ENCODE results near the gene VPS8. TPM values are rescaled to one million over a fixed set of nuclear protein-coding genes. Genes with fewer than 3 reads are reported as not detected.
A peak's percentile ranks its signal among the peaks of the same experiment; 100 is the strongest.
"Not testable (repeated sequence)": the region's sequence is repeated elsewhere in the genome, so short reads cannot be mapped to it uniquely, and the experiment has no call there.

The VPS8 gene
- total and polyA plus RNA-seq, 5 donors: 10.9 to 39.7 (median 26.9) TPM

DNA sequence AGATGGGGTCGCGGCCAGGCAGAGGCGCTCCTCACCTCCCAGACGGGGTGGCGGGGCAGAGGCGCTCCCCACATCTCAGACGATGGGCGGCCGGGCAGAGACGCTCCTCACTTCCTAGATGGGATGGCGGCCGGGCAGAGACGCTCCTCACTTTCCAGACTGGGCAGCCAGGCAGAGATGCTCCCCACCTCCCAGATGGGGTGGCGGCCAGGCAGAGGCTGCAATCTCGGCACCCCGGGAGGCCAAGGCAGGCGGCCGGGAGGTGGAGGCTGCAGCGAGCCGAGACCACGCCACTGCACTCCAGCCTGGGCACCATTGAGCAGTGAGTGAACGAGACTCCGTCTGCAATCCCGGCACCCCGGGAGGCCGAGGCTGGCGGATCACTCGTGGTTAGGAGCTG, 191.9 kb downstream of the VPS8 start:
- H3K4me3 ChIP-seq (ENCODE audit: low read length); intact Hi-C loops (cut with DNase I); H3K27me3 ChIP-seq (ENCODE audit: control insufficient read depth, insufficient read depth); H3K4me1 ChIP-seq (ENCODE audit: control insufficient read depth, insufficient read depth, low read length); H3K9me3 ChIP-seq (ENCODE audit: control insufficient read depth, low read length); ATAC-seq; H3K27ac ChIP-seq (ENCODE audit: low read length): not testable (repeated sequence)
- peak in 1 of 3 donors; percentile 26 for DNase-seq
- 99% methylated on average over 22 of the region's 28 CpGs for WGBS

DNA sequence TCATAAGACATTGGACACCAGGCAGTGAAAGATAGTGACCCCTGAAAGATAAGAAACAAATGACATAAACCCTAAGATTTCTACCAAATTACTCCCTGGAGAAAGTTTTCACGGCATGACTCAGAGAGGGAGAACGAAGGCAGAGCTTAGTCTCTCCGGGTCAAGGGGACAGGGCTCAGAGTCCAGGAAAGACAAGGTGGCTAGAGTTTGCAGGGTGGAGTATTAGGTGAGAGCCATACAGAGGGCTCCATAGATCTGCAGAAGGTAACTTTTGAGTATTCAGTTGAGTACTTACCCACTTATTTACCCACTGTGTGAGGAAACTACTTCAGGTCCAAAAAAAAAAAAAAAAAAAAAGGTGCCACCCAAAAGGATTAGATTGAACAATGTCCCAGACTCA, 197.7 kb downstream of the VPS8 start:
- WGBS: 82% methylated on average over 3 of the region's 3 CpGs
- intact Hi-C loops (cut with DNase I): no loop called here
- no peaks in the 10 kb centered on the region for H3K9me3 ChIP-seq (ENCODE audit: control insufficient read depth, low read length)
- no peak overlapping the region for H3K27ac ChIP-seq (ENCODE audit: low read length)
- no peak for ATAC-seq
- no peaks in the 10 kb centered on the region for H3K27me3 ChIP-seq (ENCODE audit: control insufficient read depth, insufficient read depth)
- no peaks in the 10 kb centered on the region for H3K4me1 ChIP-seq (ENCODE audit: control insufficient read depth, insufficient read depth, low read length)
- no peak overlapping the region for H3K4me3 ChIP-seq (ENCODE audit: low read length)
- DNase-seq: no peak

DNA sequence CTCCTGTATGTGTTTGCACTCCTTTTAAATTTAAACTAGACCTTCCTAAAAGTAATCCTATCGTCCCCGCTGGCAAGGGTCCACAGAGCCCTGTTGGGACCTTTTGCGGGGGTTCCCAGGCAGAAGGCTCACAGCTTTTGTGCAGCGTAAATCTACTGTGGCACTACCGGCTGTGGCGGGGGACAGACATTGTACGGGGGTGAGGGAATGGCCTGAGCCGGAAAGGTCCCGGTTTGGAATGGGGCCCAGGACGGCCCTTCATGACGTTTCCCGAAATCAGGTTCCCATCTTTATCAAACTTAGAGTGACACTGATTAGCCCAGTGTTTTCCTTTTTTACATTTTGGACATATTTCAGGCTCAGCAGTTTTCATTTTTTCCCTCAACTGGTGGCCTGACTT, 205.6 kb downstream of the VPS8 start:
- DNase-seq: peak; percentile 39 to 78 (median 66)
- WGBS: 40% methylated on average over 12 of the region's 12 CpGs
- H3K9me3 ChIP-seq (ENCODE audit: control insufficient read depth, low read length); H3K27ac ChIP-seq (ENCODE audit: low read length); H3K4me1 ChIP-seq (ENCODE audit: control insufficient read depth, insufficient read depth, low read length); ATAC-seq; H3K4me3 ChIP-seq (ENCODE audit: low read length); H3K27me3 ChIP-seq (ENCODE audit: control insufficient read depth, insufficient read depth); intact Hi-C loops (cut with DNase I): not testable (repeated sequence)

DNA sequence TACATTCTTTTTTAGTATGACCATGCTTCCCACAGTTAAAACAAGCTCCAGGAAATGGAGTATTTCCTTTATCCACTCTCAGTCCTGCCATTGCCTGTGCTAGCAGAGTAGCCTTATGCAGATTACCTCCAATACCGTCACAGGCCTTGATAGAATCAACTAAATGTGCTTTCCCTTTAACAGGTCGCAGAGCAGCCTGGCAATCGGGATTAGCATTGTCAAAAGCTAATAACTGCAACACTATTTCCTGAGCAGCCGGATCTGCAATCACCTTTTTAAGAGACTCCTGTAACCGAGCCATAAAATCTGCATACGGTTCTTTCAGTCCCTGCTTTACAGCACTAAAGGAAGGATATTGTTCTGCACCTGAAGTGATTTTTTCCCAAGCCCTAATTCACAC, 206.0 kb downstream of the VPS8 start:
- WGBS: 44% methylated on average over 6 of the region's 6 CpGs
- ATAC-seq; intact Hi-C loops (cut with DNase I); DNase-seq; H3K4me3 ChIP-seq (ENCODE audit: low read length); H3K9me3 ChIP-seq (ENCODE audit: control insufficient read depth, low read length); H3K4me1 ChIP-seq (ENCODE audit: control insufficient read depth, insufficient read depth, low read length); H3K27me3 ChIP-seq (ENCODE audit: control insufficient read depth, insufficient read depth); H3K27ac ChIP-seq (ENCODE audit: low read length): not testable (repeated sequence)

DNA sequence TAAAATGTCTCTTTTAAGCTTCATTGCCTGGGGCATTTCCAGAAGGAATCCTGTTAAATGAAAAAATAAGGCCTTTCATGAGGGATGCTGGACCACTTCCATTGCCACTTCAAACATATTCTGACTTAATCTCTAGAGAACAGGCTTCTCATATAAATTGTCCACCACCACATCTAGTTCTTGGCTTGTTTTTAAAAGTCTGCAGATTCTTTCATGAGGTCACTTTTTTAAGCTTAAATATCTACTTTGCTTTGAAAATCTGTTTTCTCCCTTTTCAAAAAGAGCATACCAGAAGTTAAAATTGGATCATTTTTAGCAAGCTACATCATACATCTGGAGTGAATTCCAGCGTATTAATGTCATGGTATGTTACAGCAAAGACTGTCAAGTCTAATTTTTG, 209.3 kb downstream of the VPS8 start:
- no peak overlapping the region for H3K4me3 ChIP-seq (ENCODE audit: low read length)
- WGBS: 59% methylated on average over 1 of the region's 1 CpG
- no peak overlapping the region for H3K27ac ChIP-seq (ENCODE audit: low read length)

DNA sequence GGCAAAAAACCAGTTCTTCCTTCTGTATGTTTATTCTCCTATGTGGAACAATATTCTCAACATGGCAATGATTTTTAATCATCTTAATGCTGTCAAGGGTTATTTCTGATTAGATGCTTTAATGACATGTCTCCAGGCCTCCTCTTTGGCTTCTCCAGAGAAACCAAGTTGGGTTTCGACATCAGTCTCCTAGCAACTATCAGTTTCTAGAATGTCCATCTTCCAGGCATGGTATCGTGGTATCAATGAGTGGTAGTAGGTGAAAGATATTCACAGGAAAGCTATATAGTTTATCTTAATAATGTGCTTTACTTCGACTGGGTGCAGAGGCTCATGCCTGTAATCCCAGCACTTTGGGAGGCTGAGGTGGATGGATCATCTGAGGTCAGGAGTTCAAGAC, 212.4 kb downstream of the VPS8 start:
- DNase-seq: no peak
- Histone ChIP-seq H3K4me1 (ENCODE audit: control insufficient read depth, insufficient read depth, low read length) (no peaks in the 10 kb centered on the region), H3K4me3 (ENCODE audit: low read length) (no peak overlapping the region), H3K27ac (ENCODE audit: low read length) (no peak overlapping the region), H3K27me3 (ENCODE audit: control insufficient read depth, insufficient read depth) (no peaks in the 10 kb centered on the region), H3K9me3 (ENCODE audit: control insufficient read depth, low read length) (no peaks in the 10 kb centered on the region)
- intact Hi-C loops (cut with DNase I): no loop called here
- 78% methylated on average over 3 of the region's 3 CpGs for WGBS
- no peak for ATAC-seq

More for the DNA sequence above, 209.3 kb downstream of the VPS8 start:
- H3K9me3 ChIP-seq (ENCODE audit: control insufficient read depth, low read length): no peaks in the 10 kb centered on the region
- ATAC-seq: no peak
- H3K27me3 ChIP-seq (ENCODE audit: control insufficient read depth, insufficient read depth): no peaks in the 10 kb centered on the region
- intact Hi-C loops (cut with DNase I): no loop called here
- peaks cover 3% of the 10 kb centered on the region for H3K4me1 ChIP-seq (ENCODE audit: control insufficient read depth, insufficient read depth, low read length)
- no peak for DNase-seq

DNA sequence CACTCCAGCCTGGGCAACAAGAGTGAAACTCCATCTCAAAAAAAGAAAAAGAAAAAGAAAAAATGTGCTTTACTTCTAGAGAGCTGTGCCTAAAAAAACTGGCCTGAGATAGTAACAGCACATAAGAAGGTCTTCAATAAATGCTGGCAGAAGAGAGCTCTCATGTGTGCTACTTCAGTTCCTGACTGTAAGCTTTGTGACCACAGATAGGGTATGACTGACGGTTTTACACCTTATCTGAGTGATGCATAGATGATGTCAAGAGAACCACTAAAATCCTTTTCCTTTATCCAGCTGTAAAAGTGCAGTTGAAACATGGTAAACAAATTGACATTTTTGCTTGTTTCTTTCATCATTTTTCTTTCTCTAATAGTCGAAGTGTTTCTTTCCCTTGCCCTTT, 213.0 kb downstream of the VPS8 start:
- ATAC-seq (no peak), DNase-seq (no peak)
- Histone ChIP-seq H3K4me3 (ENCODE audit: low read length) (no peak overlapping the region), H3K27me3 (ENCODE audit: control insufficient read depth, insufficient read depth) (no peaks in the 10 kb centered on the region), H3K9me3 (ENCODE audit: control insufficient read depth, low read length) (no peaks in the 10 kb centered on the region), H3K4me1 (ENCODE audit: control insufficient read depth, insufficient read depth, low read length) (no peaks in the 10 kb centered on the region), H3K27ac (ENCODE audit: low read length) (no peak overlapping the region)
- intact Hi-C loops (cut with DNase I): no loop called here
- WGBS: 59% methylated on average over 2 of the region's 2 CpGs

DNA sequence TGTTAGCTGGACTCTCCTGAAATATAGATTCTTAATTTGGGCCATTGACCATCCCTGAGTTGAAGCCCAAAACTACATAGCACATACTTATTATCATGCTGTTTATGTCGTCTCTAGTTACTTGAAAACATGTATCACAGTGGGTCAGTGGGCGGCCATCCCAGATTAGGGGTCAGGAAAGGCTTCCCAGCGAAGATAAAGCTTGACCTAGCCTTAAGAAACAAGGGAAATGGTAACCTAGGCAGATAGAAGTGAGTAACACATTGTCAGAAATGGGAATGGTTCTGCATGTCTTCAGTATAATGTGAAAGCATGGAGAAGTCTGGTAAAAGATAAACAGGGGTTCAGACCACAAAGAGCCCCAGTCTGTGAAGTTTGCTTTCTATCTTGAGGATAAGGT, 216.2 kb downstream of the VPS8 start:
- Histone ChIP-seq H3K9me3 (ENCODE audit: control insufficient read depth, low read length) (no peaks in the 10 kb centered on the region), H3K27me3 (ENCODE audit: control insufficient read depth, insufficient read depth) (no peaks in the 10 kb centered on the region), H3K4me1 (ENCODE audit: control insufficient read depth, insufficient read depth, low read length) (no peaks in the 10 kb centered on the region), H3K27ac (ENCODE audit: low read length) (no peak overlapping the region), H3K4me3 (ENCODE audit: low read length) (no peak overlapping the region)
- DNase-seq (no peak), ATAC-seq (no peak)
- intact Hi-C loops (cut with DNase I): no loop called here
- WGBS: 84% methylated on average over 3 of the region's 3 CpGs

DNA sequence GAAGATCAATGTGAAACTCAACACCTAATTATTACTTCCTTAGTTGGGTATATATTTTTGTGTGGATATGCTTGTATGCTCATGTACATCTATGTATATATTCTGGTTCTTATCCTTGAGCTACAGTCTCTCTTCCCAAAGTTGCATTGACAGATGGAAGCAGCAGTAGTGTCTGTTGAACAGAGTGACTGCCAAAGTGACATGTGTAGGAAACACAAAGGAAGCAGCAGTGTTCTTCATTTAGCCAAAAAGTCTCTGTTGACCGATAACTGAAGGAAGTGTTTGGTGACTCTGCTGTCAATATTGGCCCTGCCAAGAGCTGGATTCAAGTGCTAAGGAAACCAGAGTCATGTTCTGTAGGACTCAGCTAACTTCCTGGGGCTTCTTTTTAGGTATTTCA, 217.1 kb downstream of the VPS8 start:
- Histone ChIP-seq H3K4me1 (ENCODE audit: control insufficient read depth, insufficient read depth, low read length) (no peaks in the 10 kb centered on the region), H3K9me3 (ENCODE audit: control insufficient read depth, low read length) (no peaks in the 10 kb centered on the region), H3K27me3 (ENCODE audit: control insufficient read depth, insufficient read depth) (no peaks in the 10 kb centered on the region), H3K27ac (ENCODE audit: low read length) (no peak overlapping the region), H3K4me3 (ENCODE audit: low read length) (no peak overlapping the region)
- DNase-seq: no peak
- ATAC-seq: no peak
- intact Hi-C loops (cut with DNase I): no loop called here
- 41% methylated on average over 1 of the region's 1 CpG for WGBS

DNA sequence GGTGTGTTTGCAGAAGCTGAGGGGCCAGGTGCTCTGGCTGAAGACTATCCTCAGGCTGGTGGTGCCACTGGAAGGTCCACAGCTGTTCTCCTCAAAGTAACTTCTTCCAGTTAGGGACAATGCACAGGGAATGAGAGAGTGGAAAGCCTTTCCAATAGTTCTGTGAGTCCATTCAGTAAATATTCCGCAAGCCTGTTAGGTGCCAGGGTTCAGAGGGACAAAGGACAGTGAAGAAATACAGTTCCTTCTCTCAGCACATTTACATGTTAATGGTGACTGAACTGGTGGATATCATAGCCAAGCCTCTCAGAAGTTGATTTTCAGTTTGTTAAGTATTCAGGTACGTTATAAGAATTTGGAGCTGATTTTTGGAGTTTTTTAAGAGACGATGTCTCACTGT, 218.4 kb downstream of the VPS8 start:
- no peaks in the 10 kb centered on the region for H3K4me1 ChIP-seq (ENCODE audit: control insufficient read depth, insufficient read depth, low read length)
- H3K27ac ChIP-seq (ENCODE audit: low read length): no peak overlapping the region
- ATAC-seq: no peak
- H3K9me3 ChIP-seq (ENCODE audit: control insufficient read depth, low read length): no peaks in the 10 kb centered on the region
- DNase-seq: no peak
- WGBS: 98% methylated on average over 3 of the region's 3 CpGs
- no peaks in the 10 kb centered on the region for H3K27me3 ChIP-seq (ENCODE audit: control insufficient read depth, insufficient read depth)
- intact Hi-C loops (cut with DNase I): no loop called here
- no peak overlapping the region for H3K4me3 ChIP-seq (ENCODE audit: low read length)

DNA sequence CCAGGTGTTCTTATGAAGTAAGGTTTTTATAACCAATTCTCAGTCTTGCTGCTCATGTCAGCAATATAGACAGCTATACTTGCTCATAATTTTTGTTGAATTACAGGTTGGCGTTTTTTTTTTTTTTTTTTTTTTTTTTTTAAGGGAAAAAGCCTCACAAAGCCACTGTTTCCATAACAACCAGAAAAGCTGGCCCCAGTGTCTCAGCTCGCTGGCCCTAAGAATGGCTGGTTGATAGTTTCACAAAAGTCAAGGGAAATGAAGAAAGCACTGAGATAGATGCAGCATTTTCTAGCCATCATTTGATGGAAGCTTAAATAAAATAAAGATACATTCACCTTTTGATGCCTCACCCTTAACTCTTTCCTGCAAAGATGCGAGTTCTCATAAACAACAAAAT, 219.0 kb downstream of the VPS8 start:
- DNase-seq (no peak), ATAC-seq (no peak)
- 91% methylated on average over 3 of the region's 3 CpGs for whole genome bisulfite sequencing
- Histone ChIP-seq H3K27me3 (ENCODE audit: control insufficient read depth, insufficient read depth) (no peaks in the 10 kb centered on the region), H3K9me3 (ENCODE audit: control insufficient read depth, low read length) (no peaks in the 10 kb centered on the region), H3K4me1 (ENCODE audit: control insufficient read depth, insufficient read depth, low read length) (no peaks in the 10 kb centered on the region), H3K4me3 (ENCODE audit: low read length) (no peak overlapping the region), H3K27ac (ENCODE audit: low read length) (no peak overlapping the region)
- intact Hi-C loops (cut with DNase I): no loop called here

DNA sequence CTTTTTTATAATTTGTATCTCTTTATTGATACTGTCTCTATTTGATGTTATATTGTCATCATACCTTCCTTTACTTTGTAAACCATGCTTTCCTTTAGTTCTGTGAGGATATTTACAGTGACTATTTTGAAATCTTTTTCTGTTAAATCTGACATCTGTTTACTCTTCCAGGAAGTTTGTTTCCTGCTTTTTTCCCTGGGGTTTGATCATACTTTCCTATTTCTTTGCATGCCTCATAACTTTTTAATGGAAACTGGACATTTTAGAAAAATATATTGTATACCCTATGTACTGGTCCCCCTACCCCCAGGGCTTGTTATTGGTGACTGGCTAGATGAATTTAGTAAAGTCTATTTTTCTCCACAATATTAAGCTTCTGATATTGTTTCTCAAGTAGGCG, 225.8 kb downstream of the VPS8 start:
- H3K4me1 ChIP-seq (ENCODE audit: control insufficient read depth, insufficient read depth, low read length): no peaks in the 10 kb centered on the region
- H3K4me3 ChIP-seq (ENCODE audit: low read length): no peak overlapping the region
- ATAC-seq (no peak), DNase-seq (no peak)
- H3K27me3 ChIP-seq (ENCODE audit: control insufficient read depth, insufficient read depth): no peaks in the 10 kb centered on the region
- 96% methylated on average over 1 of the region's 1 CpG for WGBS
- intact Hi-C loops (cut with DNase I): no loop called here
- no peak overlapping the region for H3K27ac ChIP-seq (ENCODE audit: low read length)
- H3K9me3 ChIP-seq (ENCODE audit: control insufficient read depth, low read length): no peaks in the 10 kb centered on the region
